NCI-H774 (cell line): ENCODE measurements around the gene SLCO2A1.
A peak's percentile ranks its signal among the peaks of the same experiment; 100 is the strongest.

Experiments
- DNase-seq: peaks from one replicate; lab custom pipeline; 2025; lab: John Stamatoyannopoulos, UW

Gene SLCO2A1

GRCh38 chr3:133933097-133934024, 96.4 kb downstream of the SLCO2A1 start:
- no peak for DNase-seq

- DNase-seq: no peak
Measured at GRCh38 chr3:133932009-133932408, 97.7 kb downstream of the SLCO2A1 start.

GRCh38 chr3:133931084-133931483, 98.6 kb downstream of the SLCO2A1 start:
- no peak for DNase-seq

- DNase-seq: peak; percentile 9
Measured at GRCh38 chr3:133930341-133930933, 99.3 kb downstream of the SLCO2A1 start.

GRCh38 chr3:133928903-133929607, 100.7 kb downstream of the SLCO2A1 start:
- DNase-seq: no peak

- no peak for DNase-seq
Measured at GRCh38 chr3:133928136-133928893, 101.4 kb downstream of the SLCO2A1 start.

GRCh38 chr3:133927540-133928066, 102.1 kb downstream of the SLCO2A1 start:
- DNase-seq: no peak

GRCh38 chr3:133926736-133927539, 102.8 kb downstream of the SLCO2A1 start:
- no peak for DNase-seq

GRCh38 chr3:133925960-133926735, 103.6 kb downstream of the SLCO2A1 start:
- DNase-seq: no peak

GRCh38 chr3:133924041-133924440, 105.7 kb downstream of the SLCO2A1 start:
- no peak for DNase-seq

- no peak for DNase-seq
Measured at GRCh38 chr3:133921592-133921991, 108.1 kb downstream of the SLCO2A1 start.

GRCh38 chr3:133917144-133917543, 112.6 kb downstream of the SLCO2A1 start:
- no peak for DNase-seq

- DNase-seq: no peak
Measured at GRCh38 chr3:133915685-133916658, 113.8 kb downstream of the SLCO2A1 start.

GRCh38 chr3:133914839-133915600, 114.7 kb downstream of the SLCO2A1 start:
- DNase-seq: no peak

GRCh38 chr3:133910422-133910821, 119.3 kb downstream of the SLCO2A1 start:
- DNase-seq: no peak

GRCh38 chr3:133905376-133905775, 124.3 kb downstream of the SLCO2A1 start:
- DNase-seq: no peak

GRCh38 chr3:133901847-133902246, 127.9 kb downstream of the SLCO2A1 start:
- DNase-seq: no peak

GRCh38 chr3:133901083-133901482, 128.6 kb downstream of the SLCO2A1 start:
- no peak for DNase-seq
